H1 (cell line): ENCODE data around the gene NENF. TPM values are rescaled to one million over a fixed set of nuclear protein-coding genes. Genes with fewer than 3 reads are reported as not detected.

Experiments used
- CTCF ChIA-PET: fragments of 300-600 bp; sonication (Branson Sonifier 250); formaldehyde crosslinking; loops from one replicate; lab custom pipeline; 2021; ENCODE audit not compliant: partially characterized antibody; lab: Charles Lee
- POLR2A ChIA-PET: fragments of 300-600 bp; sonication (Branson Sonifier 250); formaldehyde crosslinking; loops from one replicate; lab custom pipeline; 2021; ENCODE audit warnings: inconsistent platforms; ENCODE audit not compliant: partially characterized antibody; lab: Charles Lee
- DNase-seq, 2 experiments: peaks; one replicate each; pipeline versions ENCODE4 v3.0.0 to v3.0.0-alpha.2; 2010 to 2022; ENCODE audit warnings: low spot score in 2 of 2, low read depth in 1 of 2, mixed read lengths in 1 of 2
- FAIRE-seq: peaks from 2 replicates; lab custom pipeline; 2011; peaks lifted over from hg19 to GRCh38; lab: Jason Lieb, UNC
- H2AFZ ChIP-seq: 2 replicates; pipeline ENCODE4 v1.8.1; 2012; ENCODE audit warnings: low read length, inconsistent platforms
- H2AK5ac ChIP-seq: 2 replicates; pipeline ENCODE4 v1.6.1; 2013; ENCODE audit warnings: low read depth, low read length
- H2BK120ac ChIP-seq: replicated peaks from 2 replicates; pipeline ENCODE3; 2013; ENCODE audit warnings: low read depth, low read length, inconsistent platforms
- H2BK12ac ChIP-seq: 2 replicates; pipeline ENCODE4 v1.6.1; 2013; ENCODE audit warnings: low read depth, low read length
- H2BK15ac ChIP-seq: 2 replicates; pipeline ENCODE4 v1.6.1; 2013; ENCODE audit warnings: low read length
- H2BK20ac ChIP-seq: 2 replicates; pipeline ENCODE4 v1.6.1; 2013; ENCODE audit warnings: low read length
- H2BK5ac ChIP-seq: 2 replicates; pipeline ENCODE4 v1.6.1; 2013; ENCODE audit warnings: low read depth, low read length
- H3K14ac ChIP-seq: 2 replicates; pipeline ENCODE4 v1.6.1; 2013; ENCODE audit warnings: inconsistent platforms; ENCODE audit not compliant: insufficient read length
- H3K18ac ChIP-seq: 2 replicates; pipeline ENCODE4 v1.6.1; 2013; ENCODE audit warnings: low read length; ENCODE audit errors: extremely low read depth
- H3K23ac ChIP-seq: 2 replicates; pipeline ENCODE4 v1.6.1; 2013; ENCODE audit warnings: inconsistent platforms; ENCODE audit not compliant: insufficient read length
- H3K23me2 ChIP-seq: 2 replicates; pipeline ENCODE4 v1.6.1; 2013; ENCODE audit warnings: low read depth, low read length
- H3K27ac ChIP-seq: 2 replicates; pipeline ENCODE4 v1.6.1; 2011; ENCODE audit warnings: low read depth, low read length, inconsistent platforms
- H3K27me3 ChIP-seq, 4 experiments: replicated peaks in 1 of 4; 1 replicate in 1 of 4; 2 replicates in 3 of 4; pipeline versions ENCODE4 v1.6.1 to v1.8.1; 2011 to 2013; ENCODE audit warnings: low read length in 3 of 4, mild to moderate bottlenecking in 3 of 4, inconsistent platforms in 2 of 4, mixed read lengths in 2 of 4, moderate library complexity in 1 of 4; ENCODE audit not compliant: control insufficient read depth in 3 of 4, insufficient read depth in 3 of 4; ENCODE audit errors: extremely low read depth in 1 of 4
- H3K36me3 ChIP-seq, 4 experiments: 2 replicates each; pipeline versions ENCODE4 v1.6.1 to v1.8.1; 2011 to 2013; ENCODE audit warnings: mild to moderate bottlenecking in 4 of 4, low read length in 3 of 4, moderate library complexity in 2 of 4, control low read depth in 1 of 4, inconsistent platforms in 1 of 4; ENCODE audit not compliant: insufficient read depth in 4 of 4, control insufficient read depth in 2 of 4
- H3K4ac ChIP-seq: replicated peaks from 2 replicates; pipeline ENCODE3; 2013; ENCODE audit warnings: low read length, low read depth, mixed read lengths, inconsistent platforms; ENCODE audit not compliant: insufficient read length
- H3K4me1 ChIP-seq, 4 experiments: replicated peaks in 1 of 4; 1 replicate in 1 of 4; 2 replicates in 3 of 4; pipeline versions ENCODE4 v1.6.1 to v1.8.1; 2011 to 2013; ENCODE audit warnings: low read length in 3 of 4, inconsistent platforms in 2 of 4, mixed read lengths in 1 of 4; ENCODE audit not compliant: insufficient read depth in 4 of 4, control insufficient read depth in 3 of 4
- H3K4me2 ChIP-seq, 2 experiments: 2 replicates each; pipeline versions ENCODE4 v1.6.1 to v1.8.1; 2011 to 2013; ENCODE audit warnings: low read depth in 2 of 2, low read length in 2 of 2, control low read depth in 1 of 2, inconsistent platforms in 1 of 2, mild to moderate bottlenecking in 1 of 2; ENCODE audit not compliant: insufficient read depth in 1 of 2
- H3K4me3 ChIP-seq, 4 experiments: fragments of 200-600, 300-600 bp in 1 of 4; sonication (generic), shearing (Covaris generic), sonication (Bioruptor Twin) in 1 of 4; 2 replicates each; pipeline versions ENCODE4 v1.5.1 to v1.8.1; 2011 to 2016; ENCODE audit warnings: low read length in 4 of 4, low read depth in 3 of 4, control low read depth in 2 of 4, inconsistent platforms in 2 of 4, mild to moderate bottlenecking in 2 of 4, mixed read lengths in 1 of 4, moderate library complexity in 1 of 4; ENCODE audit not compliant: insufficient read depth in 2 of 4; ENCODE audit errors: extremely low read depth in 1 of 4
- H3K56ac ChIP-seq: replicated peaks from 2 replicates; pipeline ENCODE3; 2013; ENCODE audit warnings: low read depth, mild to moderate bottlenecking, mixed read lengths, low read length, inconsistent platforms; ENCODE audit not compliant: insufficient read length
- H3K79me1 ChIP-seq: 2 replicates; pipeline ENCODE4 v1.6.1; 2013; ENCODE audit warnings: low read depth, low read length, control low read depth
- H3K79me2 ChIP-seq, 2 experiments: 2 replicates each; pipeline versions ENCODE4 v1.6.1 to v1.8.1; 2012 to 2013; ENCODE audit warnings: low read length in 2 of 2, mild to moderate bottlenecking in 2 of 2, inconsistent platforms in 1 of 2; ENCODE audit not compliant: insufficient read depth in 2 of 2, control insufficient read depth in 1 of 2
- H3K9ac ChIP-seq, 4 experiments: replicated peaks in 1 of 4; 1 replicate in 1 of 4; 2 replicates in 3 of 4; pipeline versions ENCODE4 v1.6.1 to v1.8.1; 2011 to 2013; ENCODE audit warnings: low read depth in 3 of 4, low read length in 3 of 4, control low read depth in 2 of 4, mild to moderate bottlenecking in 2 of 4, moderate library complexity in 2 of 4, inconsistent platforms in 1 of 4; ENCODE audit errors: extremely low read depth in 1 of 4
- H3K9me3 ChIP-seq, 2 experiments: 2 replicates each; pipeline versions ENCODE4 v1.6.1 to v1.8.1; 2012 to 2013; ENCODE audit warnings: mild to moderate bottlenecking in 2 of 2, moderate library complexity in 2 of 2, control low read depth in 1 of 2, inconsistent platforms in 1 of 2, low read depth in 1 of 2, low read length in 1 of 2, mixed read lengths in 1 of 2; ENCODE audit not compliant: insufficient read depth in 2 of 2
- H4K20me1 ChIP-seq, 2 experiments: replicated peaks in 1 of 2; 2 replicates each; pipeline versions ENCODE3 to v1.8.1; 2011 to 2013; ENCODE audit warnings: inconsistent platforms in 2 of 2, low read length in 2 of 2, mild to moderate bottlenecking in 1 of 2; ENCODE audit not compliant: insufficient read depth in 2 of 2, control insufficient read depth in 1 of 2
- H4K5ac ChIP-seq: 2 replicates; pipeline ENCODE4 v1.6.1; 2013; ENCODE audit warnings: low read length, low read depth, mixed read lengths, inconsistent platforms; ENCODE audit not compliant: insufficient read length
- H4K8ac ChIP-seq: 2 replicates; pipeline ENCODE4 v1.8.0; 2013; ENCODE audit warnings: mild to moderate bottlenecking, moderate library complexity, low read length, inconsistent platforms; ENCODE audit not compliant: insufficient read depth; ENCODE audit errors: extremely low read depth
- H4K91ac ChIP-seq: replicated peaks from 2 replicates; pipeline ENCODE3; 2013; ENCODE audit warnings: low read length, mixed read lengths, inconsistent platforms; ENCODE audit not compliant: insufficient read length
- ASH2L ChIP-seq: fragments of 200-600, 300-600 bp; sonication (generic); IDR thresholded peaks from one replicate; pipeline ENCODE4 v1.7.1; 2017; ENCODE audit warnings: low read length
- CEBPB ChIP-seq: IDR thresholded peaks from 2 replicates; pipeline ENCODE4 v1.6.1; 2012; ENCODE audit warnings: low read depth, low read length
- RAD21 ChIP-seq, 2 experiments: IDR thresholded peaks in 1 of 2; conservative IDR thresholded peaks in 1 of 2; 2 replicates each; pipeline ENCODE4 v1.6.1; 2011; ENCODE audit warnings: low read depth in 2 of 2, low read length in 2 of 2, improper control_type of control experiment in 1 of 2, inconsistent platforms in 1 of 2, mild to moderate bottlenecking in 1 of 2, moderate library complexity in 1 of 2
- SUZ12 ChIP-seq: fragments of 200-600 bp; sonication (generic); IDR thresholded peaks from 2 replicates; pipeline ENCODE4 v1.6.1; 2012; ENCODE audit warnings: mild to moderate bottlenecking, inconsistent platforms, low read length, moderate library complexity, mixed read lengths
- WGBS, 2 experiments: shearing (Covaris generic) in 1 of 2; methylation state at CpG; one replicate each; pipeline versions ENCODE4 v1.1.6 to v1.1.7; 2013 to 2015; ENCODE audit warnings: low lambda C conversion rate in 2 of 2, mixed read lengths in 2 of 2, inconsistent platforms in 1 of 2, low coverage in 1 of 2, missing lambda C conversion rate in 1 of 2; ENCODE audit not compliant: insufficient replicate concordance in 2 of 2, insufficient coverage in 1 of 2, insufficient read length in 1 of 2; ENCODE audit errors: extremely low coverage in 1 of 2, missing lambda C conversion rate in 1 of 2; 5-methylcytosine and 5-hydroxymethylcytosine counted together
- polyA plus RNA-seq, 7 experiments: library from polyadenylated mRNA; depleted of rRNA in 3 of 7; stranded (reverse) in 5 of 7; unstranded in 2 of 7; fragments of >200 nt in 5 of 7; fragments of 200-250 nt in 2 of 7; gene quantifications; 1 replicate in 5 of 7; 2 replicates in 1 of 7; 4 replicates in 1 of 7; pipeline versions ENCODE4 v1.2.1 to v1.2.3, GENCODE V29; 2011 to 2013; ENCODE audit warnings: missing spikeins in 2 of 7, mixed read lengths in 2 of 7
- total RNA-seq: library from RNA; stranded (reverse); fragmentation: NEBNext Ultra II Directional; extraction: Animal tissue kit (Norgen Biotek cat#: 25700); gene quantifications from 2 replicates; pipeline ENCODE4 v1.2.1, GENCODE V29; 2021
- TF ChIP-seq, protein P1 (sequence below): IDR thresholded peaks from 2 replicates; pipeline ENCODE4 v1.6.1; 2012; ENCODE audit warnings: inconsistent platforms

The NENF gene
- total and polyA plus RNA-seq, 2 of the 8 experiments (the other 6 are each of a cell fraction or from before 2014, with no cell fraction given): 27.0 to 28.0 TPM

DNA sequence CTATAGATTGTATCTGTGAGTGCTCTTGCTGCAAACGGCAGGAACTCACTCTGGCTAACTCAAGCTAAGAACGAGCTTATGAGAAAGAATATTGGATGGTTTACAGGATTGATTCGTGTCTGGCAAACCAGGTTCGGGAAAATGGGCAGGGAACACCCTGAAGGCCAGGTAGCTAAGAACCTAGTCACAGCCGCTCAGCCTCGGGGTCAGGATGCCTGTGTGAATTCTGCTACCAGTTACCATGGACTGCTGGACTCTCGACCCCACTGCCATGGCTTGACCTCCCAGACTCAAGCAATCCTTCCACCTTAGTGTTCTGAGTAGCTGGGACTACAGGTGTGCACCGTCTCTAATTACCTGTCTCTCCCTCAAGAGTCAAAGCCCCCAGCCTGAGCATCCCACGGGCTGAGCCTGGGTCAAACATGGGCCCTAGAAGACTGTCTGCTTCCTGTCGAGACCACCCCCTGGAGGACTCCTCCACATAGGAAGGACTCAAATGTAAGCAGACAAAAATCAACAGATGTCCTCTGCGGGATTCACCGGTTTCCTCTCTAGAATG is 45.8 kb downstream of the NENF start:
- Histone ChIP-seq H3K4me1 (peaks cover 0 to 2% (median 0%) of the 10 kb centered on the region in 4 experiments; a peak in 1 of 7 replicates), H3K4me3 (no peak overlapping the region), H4K5ac (no peak overlapping the region), H2BK20ac (no peak overlapping the region), H3K23me2 (0 out of 2 replicates have a peak, but pooled peaks cover 2% of the 10 kb centered on the region), H3K14ac (no peak overlapping the region), H2BK120ac (no peak overlapping the region), H2AK5ac (no peak overlapping the region), H3K56ac (no peak overlapping the region), H3K4ac (no peak overlapping the region), H2BK15ac (no peak overlapping the region), H4K8ac (no peak overlapping the region; the same call in 1 of the 2 replicates), H2BK12ac (no peak overlapping the region), H3K27ac (no peak overlapping the region), H4K91ac (peak overlapping the region; percentile 34), H3K9me3 (no peaks in the 10 kb centered on the region), H2BK5ac (no peak overlapping the region), H3K9ac (no peak overlapping the region), H3K36me3 (no peaks in the 10 kb centered on the region), H3K79me2 (no peaks in the 10 kb centered on the region), H3K27me3 (no peaks in the 10 kb centered on the region), H3K4me2 (no peak overlapping the region), H3K18ac (no peak overlapping the region; the same call in 1 of the 2 replicates), H3K79me1 (no peaks in the 10 kb centered on the region), H4K20me1 (no peaks in the 10 kb centered on the region), H2AFZ (no peak overlapping the region), H3K23ac (no peak overlapping the region)
- 85% methylated on average over 12 of the region's 12 CpGs; no CpG with 5 or more reads in 1 of the 2 experiments for WGBS, 2 experiments
- DNase-seq: no peak
- FAIRE-seq: no peak
- ChIA-PET CTCF (interaction anchor here (0.6 to 4.9 kb wide), 34 partner anchors 11 to 387 kb away, joined by 3 to 68 read pairs (median 7); partner anchors contain the start of genes ATF3 and BATF3), POLR2A (interaction anchor here (1.2 to 7.2 kb wide), 2 partner anchors 118 to 129 kb away, joined by 3 to 56 read pairs; partner anchors contain the start of gene ATF3)
- TF ChIP-seq ASH2L (no peak), CEBPB (no peak), RAD21 (IDR thresholded peaks at IDR 0.05 in 1 of 2, conservative IDR thresholded peaks at IDR 0.05 in 1 of 2; ENCODE audit: low read depth in 2 of 2, low read length in 2 of 2) (no peak), SUZ12 (no peak)
- TF ChIP-seq, protein P1, sequence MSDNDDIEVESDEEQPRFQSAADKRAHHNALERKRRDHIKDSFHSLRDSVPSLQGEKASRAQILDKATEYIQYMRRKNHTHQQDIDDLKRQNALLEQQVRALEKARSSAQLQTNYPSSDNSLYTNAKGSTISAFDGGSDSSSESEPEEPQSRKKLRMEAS: no peak
